Testis (tissue), 3 donors: ENCODE results near the gene EXD3. TPM values are rescaled to one million over a fixed set of nuclear protein-coding genes. Genes with fewer than 3 reads are reported as not detected.

ENCODE experiments used
- DNase-seq: peaks from one replicate; pipeline ENCODE4 v3.0.0-alpha.2; 2019
- H3K27ac ChIP-seq, 2 donors: fragments of 200-600 bp; sonication (generic); one replicate each; pipeline ENCODE4 v1.5.1; 2019
- H3K27me3 ChIP-seq: fragments of 200-600 bp; sonication (generic); one replicate; pipeline ENCODE4 v1.5.1; 2019
- H3K36me3 ChIP-seq: fragments of 200-600 bp; sonication (generic); one replicate; pipeline ENCODE4 v1.5.1; 2017; ENCODE audit warnings: low read depth; ENCODE audit errors: missing control alignments
- H3K4me1 ChIP-seq: fragments of 200-600 bp; sonication (generic); one replicate; pipeline ENCODE4 v1.5.1; 2019
- H3K4me3 ChIP-seq, 2 donors: fragments of 200-600 bp; sonication (generic); one replicate each; pipeline ENCODE4 v1.5.1; 2017 to 2019
- H3K9me3 ChIP-seq: fragments of 200-600 bp; sonication (generic); one replicate; pipeline ENCODE4 v1.5.1; 2017
- CTCF ChIP-seq, 3 experiments: fragments of 450-650 bp in 2 of 3; fragments of 200-600 bp in 1 of 3; sonication (generic) in 1 of 3; IDR thresholded peaks; one replicate each; pipeline ENCODE4 v1.5.1; 2016 to 2019; ENCODE audit warnings: antibody characterized with exemption in 3 of 3, mild to moderate bottlenecking in 2 of 3, moderate library complexity in 1 of 3
- POLR2A ChIP-seq: fragments of 450-650 bp; IDR thresholded peaks from one replicate; pipeline ENCODE4 v1.6.1; 2017; ENCODE audit warnings: antibody characterized with exemption, mild to moderate bottlenecking, moderate library complexity
- WGBS, 2 donors: methylation state at CpG; one replicate each; pipeline ENCODE4 v1.1.5; 2018; 5-methylcytosine and 5-hydroxymethylcytosine counted together
- intact Hi-C: fragments of 100-400 bp; cut with DNase I; formaldehyde crosslinking; loops from one replicate; pipeline ENCODE4 v1.15.1; 2023; ENCODE audit warnings: low total_unique reads
- polyA plus RNA-seq: library from polyadenylated mRNA; stranded (reverse); fragments of 350-450 nt; fragmentation: Illumina TruSeq; extraction: RNeasy Lipid Tissue Mini Kit (QIAGEN cat#74804); gene quantifications from one replicate; pipeline ENCODE4 v1.2.3, GENCODE V29; 2014; ENCODE audit warnings: low read depth, low replicate concordance; ENCODE audit not compliant: insufficient read depth
- total RNA-seq, 2 donors: library from RNA; depleted of rRNA; stranded (reverse); fragments of >200 nt; gene quantifications; one replicate each; pipeline ENCODE4 v1.2.3, GENCODE V29; 2016

EXD3 gene
- total and polyA plus RNA-seq, 3 donors from 2014 or later, result 8.9 to 24.5 (median 15.5) TPM

- no peak for DNase-seq
- intact Hi-C loops, result no loop called here
- WGBS, 2 donors, result 41 to 62% methylated on average over 17 of the region's 17 CpGs
- TF ChIP-seq CTCF (IDR thresholded peaks at IDR 0.05) (no peak), POLR2A (no peak)
- Histone ChIP-seq H3K36me3 (no peaks in the 10 kb centered on the region), H3K4me3 (no peak overlapping the region), H3K27me3 (no peaks in the 10 kb centered on the region), H3K4me1 (peaks cover 10% of the 10 kb centered on the region), H3K9me3 (no peaks in the 10 kb centered on the region), H3K27ac (no peak overlapping the region)
These were observed 153.7 kb downstream of the EXD3 start for GRCh38 chr9:137269231-137269772.

- Histone ChIP-seq H3K4me3 (no peak overlapping the region), H3K27ac (no peak overlapping the region), H3K4me1 (peaks cover 10% of the 10 kb centered on the region), H3K27me3 (no peaks in the 10 kb centered on the region), H3K36me3 (no peaks in the 10 kb centered on the region), H3K9me3 (no peaks in the 10 kb centered on the region)
- 69 to 73% methylated on average over 19 of the region's 19 CpGs for WGBS, 2 donors
- intact Hi-C loops, result no loop called here
- TF ChIP-seq POLR2A (no peak), CTCF (IDR thresholded peaks at IDR 0.05) (no peak)
- DNase-seq, result no peak
These were observed 154.3 kb downstream of the EXD3 start for GRCh38 chr9:137268538-137269201.

GRCh38 chr9:137267933-137268355, 155.0 kb downstream of the EXD3 start:
- no peak for TF ChIP-seq CTCF (IDR thresholded peaks at IDR 0.05)
- no peak for TF ChIP-seq POLR2A
- H3K9me3 ChIP-seq, result no peaks in the 10 kb centered on the region
- intact Hi-C loops, result no loop called here
- H3K27me3 ChIP-seq, result no peaks in the 10 kb centered on the region
- peaks cover 10% of the 10 kb centered on the region for H3K4me1 ChIP-seq
- H3K36me3 ChIP-seq, result no peaks in the 10 kb centered on the region
- DNase-seq, result no peak
- no peak overlapping the region for H3K4me3 ChIP-seq
- 89 to 95% methylated on average over 5 to 6 of the region's 6 CpGs for WGBS, 2 donors
- no peak overlapping the region for H3K27ac ChIP-seq

GRCh38 chr9:137266585-137267453, 156.1 kb downstream of the EXD3 start:
- no peak for DNase-seq
- Histone ChIP-seq H3K27me3 (no peaks in the 10 kb centered on the region), H3K9me3 (no peaks in the 10 kb centered on the region), H3K27ac (no peak overlapping the region), H3K4me1 (peaks cover 10% of the 10 kb centered on the region), H3K4me3 (no peak overlapping the region), H3K36me3 (no peaks in the 10 kb centered on the region)
- intact Hi-C loops, result no loop called here
- 89 to 92% methylated on average over 25 to 34 of the region's 34 CpGs for WGBS, 2 donors
- TF ChIP-seq POLR2A (no peak), CTCF (IDR thresholded peaks at IDR 0.05) (no peak)
